Endothelial cell (in vitro differentiated cells): ENCODE data around the gene IL12B. TPM values are rescaled to one million over a fixed set of nuclear protein-coding genes. Genes with fewer than 3 reads are reported as not detected.

Experiments
- DNase-seq: peaks from one replicate; pipeline ENCODE4 v3.0.0; 2021; ENCODE audit warnings: low spot score
- H3K27ac Mint-ChIP-seq: one replicate; pipeline ENCODE4 v1.8.0; 2021; ENCODE audit warnings: mixed read lengths, inconsistent platforms; ENCODE audit not compliant: unreplicated experiment
- H3K27me3 Mint-ChIP-seq: one replicate; pipeline ENCODE4 v1.8.0; 2021; ENCODE audit warnings: mild to moderate bottlenecking, moderate library complexity, mixed read lengths, inconsistent platforms; ENCODE audit not compliant: unreplicated experiment
- H3K36me3 Mint-ChIP-seq: one replicate; pipeline ENCODE4 v1.8.0; 2021; ENCODE audit warnings: mild to moderate bottlenecking, low read depth, mixed read lengths, inconsistent platforms; ENCODE audit not compliant: unreplicated experiment
- H3K4me1 Mint-ChIP-seq: one replicate; pipeline ENCODE4 v1.8.0; 2021; ENCODE audit warnings: mild to moderate bottlenecking, mixed read lengths, inconsistent platforms; ENCODE audit not compliant: unreplicated experiment
- H3K4me3 Mint-ChIP-seq: one replicate; pipeline ENCODE4 v1.8.0; 2021; ENCODE audit warnings: mild to moderate bottlenecking, mixed read lengths, inconsistent platforms; ENCODE audit not compliant: unreplicated experiment
- H3K9me3 Mint-ChIP-seq: one replicate; pipeline ENCODE4 v1.8.0; 2021; ENCODE audit warnings: mixed read lengths, inconsistent platforms; ENCODE audit not compliant: unreplicated experiment
- CTCF ChIP-seq: fragments of 200-600 bp; sonication (generic); IDR thresholded peaks from one replicate; pipeline ENCODE4 v1.5.0; 2021; ENCODE audit warnings: antibody characterized with exemption; ENCODE audit not compliant: unreplicated experiment
- total RNA-seq: library from RNA; stranded (reverse); fragmentation: NEBNext Ultra II Directional; extraction: Animal tissue kit (Norgen Biotek cat#: 25700); gene quantifications from one replicate; pipeline ENCODE4 v1.2.1, GENCODE V29; 2021; ENCODE audit not compliant: unreplicated experiment

The IL12B gene
- total RNA-seq, 1 donor from 2014 or later = not detected

- TF ChIP-seq CTCF = no peak
- Mint-ChIP-seq H3K9me3 (no peaks in the 10 kb centered on the region), H3K27me3 (no peaks in the 10 kb centered on the region), H3K4me1 (no peaks in the 10 kb centered on the region), H3K4me3 (no peak overlapping the region), H3K36me3 (no peaks in the 10 kb centered on the region), H3K27ac (no peak overlapping the region)
- DNase-seq = no peak
These were observed 2.7 kb upstream of the IL12B start for GRCh38 chr5:159332800-159333544.

- Mint-ChIP-seq H3K27ac (no peak overlapping the region), H3K27me3 (no peaks in the 10 kb centered on the region), H3K9me3 (no peaks in the 10 kb centered on the region), H3K4me3 (peak overlapping the region; percentile 56), H3K36me3 (no peaks in the 10 kb centered on the region), H3K4me1 (no peaks in the 10 kb centered on the region)
- DNase-seq = peak; percentile 72
- TF ChIP-seq CTCF = peak; percentile 81
These were observed 1.0 kb upstream of the IL12B start for GRCh38 chr5:159331093-159331973.

- H3K36me3 Mint-ChIP-seq = no peaks in the 10 kb centered on the region
- H3K4me1 Mint-ChIP-seq = no peaks in the 10 kb centered on the region
- no peak for TF ChIP-seq CTCF
- H3K27me3 Mint-ChIP-seq = no peaks in the 10 kb centered on the region
- no peak overlapping the region for H3K4me3 Mint-ChIP-seq
- DNase-seq = no peak
- no peak overlapping the region for H3K27ac Mint-ChIP-seq
- no peaks in the 10 kb centered on the region for H3K9me3 Mint-ChIP-seq
These were observed 5.3 kb downstream of the IL12B start for GRCh38 chr5:159324986-159325385.

- Mint-ChIP-seq H3K4me1 (no peaks in the 10 kb centered on the region), H3K27me3 (no peaks in the 10 kb centered on the region), H3K9me3 (no peaks in the 10 kb centered on the region)
These were observed 6.1 kb downstream of the IL12B start for GRCh38 chr5:159324102-159324755.

More at GRCh38 chr5:159324102-159324755, 6.1 kb downstream of the IL12B start:
- no peak for DNase-seq
- no peak overlapping the region for H3K4me3 Mint-ChIP-seq
- H3K36me3 Mint-ChIP-seq = no peaks in the 10 kb centered on the region
- H3K27ac Mint-ChIP-seq = no peak overlapping the region
- TF ChIP-seq CTCF = no peak
